HG03159 (cell line): ENCODE data around the gene TPST1.
"Not testable (repeated sequence)": the region's sequence is repeated elsewhere in the genome, so short reads cannot be mapped to it uniquely, and the experiment has no call there.

Experiments
- ATAC-seq: cut with Tn5 transposase; IDR thresholded peaks from one replicate; pipeline ENCODE4 v1.9.1; 2021; ENCODE audit warnings: mild to moderate bottlenecking, moderate library complexity; ENCODE audit not compliant: unreplicated experiment

The TPST1 gene

DNA sequence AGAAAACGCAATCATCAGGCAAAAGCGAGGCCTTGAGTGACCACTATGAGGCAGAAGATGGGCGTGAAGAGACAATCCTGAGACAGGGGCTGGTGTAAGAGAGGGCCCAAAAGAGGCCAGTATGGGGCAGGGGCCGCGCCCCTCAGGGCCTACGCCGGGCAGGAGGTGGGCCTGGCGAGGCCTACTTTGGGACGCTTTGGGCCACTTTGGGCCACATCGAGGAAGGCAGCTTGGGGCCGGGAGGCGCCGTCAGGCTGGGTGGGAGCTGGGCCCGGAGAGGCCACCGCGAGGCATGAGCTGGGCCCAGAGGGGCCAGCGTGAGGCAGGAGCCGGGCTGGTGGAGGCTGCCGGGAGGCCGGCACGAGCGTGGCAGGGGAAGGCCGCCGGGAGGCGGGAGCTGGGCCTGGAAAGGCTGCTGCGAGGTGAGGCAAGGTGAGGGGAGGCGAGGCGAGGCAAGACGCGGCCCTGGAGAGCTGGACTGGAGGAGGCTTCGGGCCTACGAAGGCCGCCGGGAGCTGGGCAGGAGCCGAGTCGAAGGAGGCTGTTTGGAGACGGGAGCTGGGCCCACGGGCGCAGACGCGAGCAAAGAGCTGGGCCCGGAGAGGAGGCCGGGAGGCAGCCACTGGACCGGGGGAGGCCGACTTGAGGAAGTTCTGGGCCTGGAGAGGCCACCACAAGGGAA lies 171.3 kb downstream of the TPST1 start:
- ATAC-seq: no peak

DNA sequence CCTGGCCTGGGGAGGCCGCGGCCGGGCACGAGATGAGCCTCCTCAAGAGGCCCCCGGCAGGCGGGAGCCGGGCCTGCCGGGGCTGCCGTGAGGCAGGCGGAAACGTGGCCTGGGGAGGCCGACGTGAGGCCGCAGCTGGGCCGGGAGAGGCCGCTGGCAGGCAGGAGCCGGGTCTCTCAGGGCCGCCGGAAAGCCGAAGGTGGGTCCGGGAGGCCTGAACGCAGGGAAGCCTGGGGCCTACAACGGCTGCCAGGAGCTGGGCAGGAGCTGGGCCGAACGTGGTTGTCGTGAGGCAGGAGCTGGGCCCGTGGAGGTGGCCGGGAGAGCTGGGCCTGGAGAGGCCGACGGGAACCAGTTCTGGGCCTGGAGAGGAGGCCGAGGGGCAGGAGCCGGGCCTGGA lies 171.9 kb downstream of the TPST1 start:
- ATAC-seq: no peak

DNA sequence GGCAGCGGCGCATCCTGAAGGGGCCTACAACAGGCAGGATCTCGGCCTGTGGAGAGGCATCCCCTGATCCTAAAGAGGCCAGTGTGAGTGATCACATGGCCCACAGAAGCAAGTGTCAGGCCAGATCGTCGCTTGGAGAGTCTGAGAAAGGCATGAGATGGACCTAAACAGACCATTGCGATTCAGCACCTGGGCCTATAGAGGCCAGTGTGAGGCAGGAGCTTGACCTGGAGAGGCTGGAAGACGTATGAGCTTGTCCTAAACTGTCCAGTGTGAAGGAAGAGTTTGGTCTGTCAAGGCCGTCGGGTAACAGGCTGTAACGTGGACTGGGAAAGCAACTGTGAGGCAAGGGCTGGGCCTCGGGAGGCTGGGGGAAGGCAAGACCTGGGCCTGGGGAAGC lies 172.6 kb downstream of the TPST1 start:
- no peak for ATAC-seq

DNA sequence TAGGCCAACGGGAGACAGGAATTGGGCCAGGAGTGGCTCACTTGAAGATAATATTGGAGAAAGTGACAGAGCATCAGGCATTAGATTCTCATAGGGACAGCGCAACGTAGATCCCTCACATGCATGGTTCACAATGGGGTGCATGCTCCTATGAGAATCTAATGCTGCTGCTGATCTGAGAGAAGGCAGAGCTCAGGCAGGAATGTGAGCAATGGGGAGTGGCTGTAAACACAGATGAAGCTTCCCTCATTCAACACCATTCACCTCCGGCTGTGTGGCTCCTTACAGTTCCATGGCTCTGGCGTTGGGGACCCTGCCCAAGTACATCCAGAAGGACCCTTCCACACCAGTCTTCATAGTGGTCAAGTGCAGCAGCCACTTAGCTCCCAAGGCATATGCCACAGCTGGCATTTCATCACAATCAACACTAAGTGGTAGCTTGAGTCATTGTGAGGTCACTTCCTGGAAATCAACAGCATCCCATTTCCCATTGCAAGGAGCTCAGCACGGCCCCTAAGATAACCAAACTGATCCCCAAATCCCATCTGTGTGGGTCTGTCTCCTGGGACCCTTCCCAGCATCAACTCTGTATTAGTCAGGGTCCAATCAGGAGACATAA lies 174.5 kb downstream of the TPST1 start:
- ATAC-seq: no peak

DNA sequence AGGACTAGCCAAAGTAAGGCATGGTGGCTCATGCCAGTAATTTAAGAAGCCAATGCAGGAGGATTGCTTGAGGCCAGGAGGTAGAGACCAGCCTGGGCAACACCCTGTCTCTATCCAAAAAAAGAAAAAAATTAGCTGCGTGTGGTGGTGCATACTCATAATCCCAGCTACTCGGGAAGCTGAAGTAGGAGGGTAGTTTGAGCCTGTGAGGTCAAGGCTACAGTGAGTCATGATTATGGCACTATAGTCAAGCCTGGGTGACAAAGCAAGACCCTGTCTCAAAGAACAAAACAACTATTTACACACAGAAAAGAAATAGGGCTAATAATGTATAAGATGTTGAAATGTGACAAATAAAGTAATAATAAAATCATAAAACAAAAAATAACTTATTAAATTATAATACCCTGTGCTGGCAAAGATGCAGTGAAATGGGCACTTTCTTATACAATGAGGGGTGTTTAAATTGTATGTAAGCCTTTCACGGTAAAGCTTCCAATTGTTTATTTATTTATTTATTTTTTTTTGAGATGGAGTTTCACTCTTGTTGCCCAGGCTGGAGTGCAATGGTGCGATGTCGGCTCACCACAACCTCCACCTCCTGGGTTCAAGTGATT lies 175.2 kb downstream of the TPST1 start:
- ATAC-seq: no peak

DNA sequence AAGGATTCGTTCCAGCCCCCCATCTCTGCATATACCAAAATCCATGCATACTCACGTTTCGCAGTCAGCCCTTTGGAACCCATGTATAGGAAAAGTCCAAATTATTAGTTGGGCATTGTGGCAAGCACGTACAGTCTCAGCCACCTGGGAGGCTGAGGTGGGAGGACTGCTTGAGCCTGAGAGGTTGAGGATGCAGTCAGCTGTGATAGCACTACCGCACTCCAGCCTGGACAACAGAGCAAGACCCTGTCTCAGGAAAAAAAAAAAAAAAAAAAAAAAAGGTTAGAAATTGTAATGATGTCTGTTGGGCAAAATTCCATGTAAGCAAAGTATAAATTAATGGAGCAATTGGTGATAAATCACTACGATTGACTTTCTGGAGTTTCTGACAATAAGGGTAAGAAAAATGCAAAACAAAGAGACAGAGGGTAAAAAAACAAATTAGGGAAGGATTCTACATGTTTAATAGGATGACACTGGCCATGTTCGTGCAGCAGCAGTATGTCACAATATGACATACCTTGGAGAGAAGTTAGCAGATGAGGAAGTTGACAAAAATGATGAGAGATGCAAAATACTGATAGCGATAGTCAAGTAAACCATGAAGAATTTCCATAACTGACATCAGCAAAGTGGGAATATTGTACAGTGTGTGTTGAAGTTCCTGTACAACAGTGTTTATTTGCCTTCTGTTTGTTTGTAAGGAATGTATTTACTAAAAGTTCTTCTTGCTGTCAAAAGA lies 177.2 kb downstream of the TPST1 start:
- not testable (repeated sequence) for ATAC-seq

DNA sequence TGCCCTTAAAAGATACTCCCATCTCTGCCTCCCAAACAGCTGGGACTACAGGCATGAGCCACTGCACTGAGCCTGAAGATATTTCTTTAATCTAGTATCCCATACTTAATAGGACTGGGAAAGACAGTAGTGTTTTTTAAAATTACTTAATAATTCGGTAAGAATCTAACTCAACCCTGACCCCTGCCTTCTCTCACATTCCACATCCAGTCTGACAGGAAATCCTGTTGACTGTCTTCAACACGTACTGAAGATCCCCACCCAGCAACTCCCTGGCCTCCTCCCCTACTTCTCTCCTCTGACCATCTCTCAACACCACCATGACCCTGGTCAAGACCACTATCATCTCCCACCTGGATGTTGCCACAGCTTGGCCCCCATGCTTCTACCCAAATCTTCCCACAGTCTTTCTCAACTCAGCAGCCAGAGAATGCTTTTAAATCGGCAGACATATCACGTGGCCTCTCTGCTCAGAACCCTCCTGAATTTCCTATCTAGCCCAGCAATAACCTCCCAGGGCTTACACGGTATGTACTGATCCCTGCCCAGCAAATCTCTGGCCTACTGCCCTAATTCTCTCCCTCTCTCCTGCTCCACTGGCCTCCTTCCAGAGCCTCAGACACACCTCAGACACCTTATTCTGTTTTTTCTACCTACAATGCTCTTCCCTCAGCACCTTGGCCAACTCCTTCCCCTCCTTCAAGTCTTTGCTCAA lies 180.2 kb downstream of the TPST1 start:
- not testable (repeated sequence) for ATAC-seq

DNA sequence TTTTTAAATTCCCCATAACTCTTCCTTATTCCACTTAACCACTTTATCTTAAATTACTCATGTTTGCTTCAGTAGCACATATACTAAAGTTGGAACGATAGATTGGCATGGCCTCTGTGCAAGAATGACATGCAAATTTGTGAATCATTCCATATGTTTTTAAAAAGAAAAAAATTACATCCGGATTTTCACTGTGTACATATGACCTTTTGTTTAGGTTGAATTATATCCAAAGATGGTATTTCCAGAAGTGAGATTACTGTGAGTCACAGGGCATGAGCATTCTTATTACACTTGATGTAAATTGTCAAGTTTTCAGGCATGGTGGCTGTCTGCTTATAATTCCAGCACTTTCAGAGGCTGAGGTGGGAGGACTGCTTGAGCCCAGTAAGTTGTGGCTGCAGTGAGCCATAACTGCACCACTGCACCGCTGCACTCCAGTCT lies 190.0 kb downstream of the TPST1 start:
- not testable (repeated sequence) for ATAC-seq

DNA sequence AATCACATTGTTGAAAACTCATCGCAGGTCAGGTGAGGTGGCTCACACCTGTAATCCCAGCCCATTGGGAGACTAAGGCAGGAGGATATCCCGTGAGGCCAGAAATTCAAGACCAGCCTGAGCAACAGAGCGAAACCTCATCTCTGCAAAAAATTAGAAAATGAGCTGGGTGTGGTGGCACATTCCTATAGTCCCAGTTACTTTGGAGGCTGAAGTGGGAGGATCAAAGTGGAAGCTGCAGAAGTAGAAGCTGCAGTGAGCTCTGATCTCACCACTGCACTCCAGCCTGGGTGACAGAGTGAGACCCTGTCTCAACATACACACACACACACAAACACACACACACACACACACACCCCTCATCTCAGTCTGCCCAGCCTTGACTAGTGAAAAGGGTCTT lies 190.9 kb downstream of the TPST1 start:
- ATAC-seq: not testable (repeated sequence)

DNA sequence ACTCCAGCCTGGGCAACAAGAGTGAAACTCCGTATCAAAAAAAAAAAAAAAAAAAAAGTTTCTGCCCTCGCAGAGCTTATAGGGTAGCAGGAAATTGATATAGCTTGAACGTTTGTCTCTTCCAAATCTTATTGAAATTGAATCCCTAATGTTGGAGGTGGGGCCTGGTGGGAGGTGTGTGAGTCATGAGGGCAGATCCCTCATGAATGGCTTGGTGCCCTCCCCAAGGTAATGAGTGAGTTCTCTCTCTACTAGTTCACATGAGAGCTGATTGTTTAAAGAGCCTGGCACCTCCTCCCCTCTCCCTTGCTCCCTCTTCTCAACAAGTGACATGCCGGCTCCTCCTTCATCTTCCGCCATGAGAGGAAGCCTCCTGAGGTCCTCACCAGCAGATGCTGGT lies 193.7 kb downstream of the TPST1 start:
- not testable (repeated sequence) for ATAC-seq

DNA sequence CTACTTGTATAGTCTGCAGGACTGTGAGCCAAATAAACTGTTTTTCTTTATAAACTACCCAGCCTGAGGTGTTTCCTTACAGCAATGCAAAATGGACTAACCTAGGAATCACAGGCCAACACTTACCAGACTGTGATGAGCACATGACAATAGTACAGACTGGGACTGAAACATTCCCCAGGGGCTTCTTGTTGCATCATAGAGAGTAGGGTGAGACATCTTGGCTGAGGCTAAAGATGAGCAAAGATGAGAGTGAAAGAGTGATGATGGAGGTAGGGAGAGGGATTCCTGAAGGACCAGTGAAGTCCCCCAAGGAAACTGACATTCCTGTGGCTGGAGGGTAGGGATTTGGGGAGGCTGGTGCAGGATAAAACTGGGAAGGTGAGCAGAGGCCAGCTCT lies 194.4 kb downstream of the TPST1 start:
- no peak for ATAC-seq

DNA sequence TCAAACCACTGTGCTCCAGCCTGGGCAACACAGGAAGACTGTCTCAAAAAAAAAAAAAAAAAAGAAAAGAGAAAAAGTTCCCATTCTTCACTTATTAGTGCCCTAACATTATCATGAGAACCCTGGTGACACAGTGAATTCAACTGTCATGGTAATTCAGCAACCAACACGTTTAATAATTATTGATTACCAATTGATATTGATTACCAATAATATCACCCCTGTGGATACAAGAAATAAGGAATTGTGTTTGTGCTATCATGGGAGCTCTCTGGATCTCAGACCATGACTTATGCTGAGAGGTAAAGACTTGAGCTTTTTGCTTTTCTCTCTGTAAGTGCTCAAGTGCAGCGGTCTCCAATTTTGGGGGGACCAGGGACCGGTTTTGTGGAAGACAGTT lies 195.3 kb downstream of the TPST1 start:
- ATAC-seq: no peak

DNA sequence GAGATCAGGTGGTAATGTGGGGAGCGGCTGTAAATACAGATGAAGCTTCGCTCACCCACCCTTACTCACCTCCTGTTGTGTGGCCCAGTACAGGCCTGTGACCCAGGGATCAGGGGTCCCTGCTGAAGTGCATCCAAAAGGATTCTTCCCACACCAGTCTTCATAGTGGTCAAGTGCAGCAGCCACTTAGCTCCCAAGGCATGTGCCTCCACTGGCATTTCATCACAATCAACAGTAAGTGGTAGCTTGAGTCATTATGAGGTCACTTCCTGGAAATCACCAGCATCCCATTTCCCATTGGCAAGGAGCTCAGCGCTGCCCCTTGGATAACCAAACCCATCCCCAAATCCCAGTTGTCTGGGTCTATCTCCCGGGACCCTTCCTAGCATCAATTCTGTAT lies 196.0 kb downstream of the TPST1 start:
- ATAC-seq: not testable (repeated sequence)

DNA sequence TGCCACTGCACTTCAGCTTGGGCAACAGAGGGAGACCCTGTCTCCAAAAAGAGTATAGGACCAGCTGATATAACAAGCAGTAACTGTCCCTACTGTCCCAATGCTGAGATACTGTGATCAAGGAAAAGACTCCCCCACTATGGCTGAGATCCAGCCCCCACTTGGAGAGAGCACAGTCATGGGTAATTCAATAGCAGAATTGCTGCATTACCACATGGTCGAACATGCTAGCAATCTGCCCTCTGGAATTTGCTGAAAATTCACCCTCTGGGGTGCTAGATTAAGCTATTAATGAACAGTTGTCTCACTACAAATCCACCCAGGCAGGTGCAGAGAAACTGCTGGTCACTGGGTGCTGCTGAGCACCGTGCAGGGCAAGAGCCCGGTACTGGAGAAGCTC lies 196.8 kb downstream of the TPST1 start:
- ATAC-seq: not testable (repeated sequence)

DNA sequence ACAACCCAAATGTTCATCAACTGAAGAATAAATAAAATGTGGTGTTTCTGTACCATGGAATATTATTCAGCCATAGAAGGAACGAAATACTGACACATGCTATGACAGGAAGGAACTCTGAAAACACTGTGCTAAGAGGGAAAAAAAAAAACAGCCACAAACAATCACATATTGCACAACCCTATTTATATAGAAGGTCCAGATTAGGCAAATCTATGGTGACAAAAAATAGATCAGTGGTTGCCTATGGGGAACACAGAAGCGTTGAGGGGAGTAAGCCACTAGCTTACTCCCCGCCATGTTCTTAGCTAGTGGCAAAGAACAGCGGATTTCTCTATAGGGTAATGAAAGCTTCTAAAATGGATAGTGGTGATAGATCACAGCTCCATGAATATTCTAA lies 198.4 kb downstream of the TPST1 start:
- ATAC-seq: no peak

DNA sequence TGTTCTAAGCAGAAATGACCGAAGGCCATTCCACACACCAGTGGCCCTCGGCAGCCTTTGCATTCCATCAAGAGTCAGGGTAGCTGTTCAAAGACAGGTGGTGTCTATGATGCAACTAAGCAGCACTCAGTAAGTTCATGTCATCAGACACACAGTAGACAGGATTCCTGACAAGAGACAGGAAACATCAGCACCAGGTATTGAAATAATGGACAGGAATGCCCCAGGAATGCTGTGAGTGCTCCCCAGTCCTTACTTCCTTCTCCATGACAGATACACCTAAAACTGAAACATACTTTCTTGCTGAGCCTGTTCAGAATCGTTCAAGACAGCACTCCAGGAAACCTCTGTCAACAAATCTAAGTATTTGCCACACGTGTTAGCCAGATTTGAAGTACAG lies 204.4 kb downstream of the TPST1 start:
- no peak for ATAC-seq
